HG03060 (cell line): ENCODE measurements around the gene HNRNPA0.

Experiments
- ATAC-seq: cut with Tn5 transposase; IDR thresholded peaks from one replicate; pipeline ENCODE4 v1.9.1; 2021; ENCODE audit warnings: low read depth, moderate number of reproducible peaks; ENCODE audit not compliant: unreplicated experiment

Gene HNRNPA0

GRCh38 chr5:137730336-137730735 lies 23.8 kb downstream of the HNRNPA0 start:
- ATAC-seq: no peak

GRCh38 chr5:137728048-137728447 lies 26.1 kb downstream of the HNRNPA0 start:
- no peak for ATAC-seq

GRCh38 chr5:137727623-137728022 lies 26.5 kb downstream of the HNRNPA0 start:
- no peak for ATAC-seq

- ATAC-seq: no peak
Measured at GRCh38 chr5:137724251-137724650, 29.9 kb downstream of the HNRNPA0 start.

GRCh38 chr5:137718611-137719010 lies 35.6 kb downstream of the HNRNPA0 start:
- ATAC-seq: no peak

- ATAC-seq: no peak
Measured at GRCh38 chr5:137716337-137716736, 37.8 kb downstream of the HNRNPA0 start.

- ATAC-seq: no peak
Measured at GRCh38 chr5:137715456-137715855, 38.7 kb downstream of the HNRNPA0 start.

- no peak for ATAC-seq
Measured at GRCh38 chr5:137714946-137715345, 39.2 kb downstream of the HNRNPA0 start.

GRCh38 chr5:137714494-137714893 lies 39.7 kb downstream of the HNRNPA0 start:
- ATAC-seq: no peak

GRCh38 chr5:137712139-137712667 lies 42.0 kb downstream of the HNRNPA0 start:
- ATAC-seq: no peak

GRCh38 chr5:137710086-137710485 lies 44.1 kb downstream of the HNRNPA0 start:
- no peak for ATAC-seq

- ATAC-seq: no peak
Measured at GRCh38 chr5:137708796-137709559, 45.2 kb downstream of the HNRNPA0 start.

- ATAC-seq: no peak
Measured at GRCh38 chr5:137708062-137708461, 46.1 kb downstream of the HNRNPA0 start.

GRCh38 chr5:137706841-137707240 lies 47.3 kb downstream of the HNRNPA0 start:
- no peak for ATAC-seq

GRCh38 chr5:137705106-137705505 lies 49.1 kb downstream of the HNRNPA0 start:
- no peak for ATAC-seq

GRCh38 chr5:137703565-137703964 lies 50.6 kb downstream of the HNRNPA0 start:
- no peak for ATAC-seq

- ATAC-seq: no peak
Measured at GRCh38 chr5:137700282-137700680, 53.9 kb downstream of the HNRNPA0 start.

- no peak for ATAC-seq
Measured at GRCh38 chr5:137699336-137700281, 54.6 kb downstream of the HNRNPA0 start.

GRCh38 chr5:137696481-137696880 lies 57.7 kb downstream of the HNRNPA0 start:
- no peak for ATAC-seq

- ATAC-seq: no peak
Measured at GRCh38 chr5:137695651-137696428, 58.3 kb downstream of the HNRNPA0 start.
